GM13977 (cell line): ENCODE measurements around the gene SENP3.

Experiments
- DNase-seq: peaks from one replicate; pipeline ENCODE4 v3.0.0; 2012; ENCODE audit warnings: low spot score
- in situ Hi-C: fragments of 300-500 bp; cut with MboI; formaldehyde crosslinking; loops from one replicate; pipeline ENCODE4 v1.12.0; 2022; ENCODE audit warnings: low sequenced_read_pairs, low pct_unique_long_range_greater_than_20kb, mixed read lengths, inconsistent platforms; ENCODE audit not compliant: unreplicated experiment
- TF ChIP-seq, protein P1 (sequence below): IDR thresholded peaks from 2 replicates; pipeline ENCODE4 v1.5.1; 2012; ENCODE audit warnings: mild to moderate bottlenecking, control low read depth; ENCODE audit not compliant: insufficient read depth; ENCODE audit errors: extremely low read depth, missing control alignments

SENP3 gene

DNA sequence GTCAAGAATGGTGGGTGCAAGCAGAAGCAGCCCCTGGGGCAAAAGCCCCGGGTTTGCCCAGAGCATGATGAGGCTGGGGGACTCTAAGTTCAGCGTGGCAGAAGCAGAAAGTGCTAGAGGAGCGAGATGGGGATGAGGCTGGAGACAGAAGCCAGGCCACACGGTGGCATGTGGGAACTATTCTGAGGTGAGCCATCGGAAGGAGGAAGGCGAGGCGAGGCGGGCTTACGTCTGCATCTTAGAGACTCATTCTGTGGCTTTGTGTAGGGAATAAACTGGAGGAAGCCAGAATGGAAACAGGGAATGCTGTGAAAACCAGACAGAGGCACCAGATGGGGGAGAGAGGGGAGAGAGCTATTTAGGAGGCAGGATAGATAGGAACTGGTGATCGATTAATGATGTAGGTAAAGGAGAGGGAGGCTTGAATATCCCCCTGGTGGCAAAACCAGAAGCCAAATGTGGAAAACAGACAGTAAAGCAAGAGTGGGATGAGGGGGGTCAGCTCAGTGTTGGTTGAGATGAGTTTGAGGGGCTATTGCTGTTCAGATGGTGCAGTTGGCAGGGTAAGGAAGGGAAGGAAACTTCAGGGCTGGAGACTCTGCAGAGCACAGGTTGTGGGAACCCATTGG lies 6.3 kb upstream of the SENP3 start:
- DNase-seq = no peak
- TF ChIP-seq, protein P1, sequence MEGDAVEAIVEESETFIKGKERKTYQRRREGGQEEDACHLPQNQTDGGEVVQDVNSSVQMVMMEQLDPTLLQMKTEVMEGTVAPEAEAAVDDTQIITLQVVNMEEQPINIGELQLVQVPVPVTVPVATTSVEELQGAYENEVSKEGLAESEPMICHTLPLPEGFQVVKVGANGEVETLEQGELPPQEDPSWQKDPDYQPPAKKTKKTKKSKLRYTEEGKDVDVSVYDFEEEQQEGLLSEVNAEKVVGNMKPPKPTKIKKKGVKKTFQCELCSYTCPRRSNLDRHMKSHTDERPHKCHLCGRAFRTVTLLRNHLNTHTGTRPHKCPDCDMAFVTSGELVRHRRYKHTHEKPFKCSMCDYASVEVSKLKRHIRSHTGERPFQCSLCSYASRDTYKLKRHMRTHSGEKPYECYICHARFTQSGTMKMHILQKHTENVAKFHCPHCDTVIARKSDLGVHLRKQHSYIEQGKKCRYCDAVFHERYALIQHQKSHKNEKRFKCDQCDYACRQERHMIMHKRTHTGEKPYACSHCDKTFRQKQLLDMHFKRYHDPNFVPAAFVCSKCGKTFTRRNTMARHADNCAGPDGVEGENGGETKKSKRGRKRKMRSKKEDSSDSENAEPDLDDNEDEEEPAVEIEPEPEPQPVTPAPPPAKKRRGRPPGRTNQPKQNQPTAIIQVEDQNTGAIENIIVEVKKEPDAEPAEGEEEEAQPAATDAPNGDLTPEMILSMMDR = no peak
- in situ Hi-C loops = loop anchor here (5.0 to 25.0 kb wide), 2 partner anchors 38 to 193 kb away; partner anchors contain the start of genes KCTD11 and TMEM95

GRCh38 chr17:7556627-7557026 lies 5.1 kb upstream of the SENP3 start:
- in situ Hi-C loops = loop anchor here (5.0 to 25.0 kb wide), 2 partner anchors 39 to 194 kb away; partner anchors contain the start of genes KCTD11 and TMEM95
- no peak for DNase-seq
- TF ChIP-seq, protein P1 = no peak

GRCh38 chr17:7557147-7557764 lies 4.5 kb upstream of the SENP3 start:
- no peak for DNase-seq
- in situ Hi-C loops = loop anchor here (5.0 to 25.0 kb wide), 2 partner anchors 40 to 195 kb away; partner anchors contain the start of genes KCTD11 and TMEM95
- TF ChIP-seq, protein P1 = no peak

GRCh38 chr17:7557775-7558543 lies 3.8 kb upstream of the SENP3 start:
- in situ Hi-C loops = loop anchor here (5.0 to 25.0 kb wide), 2 partner anchors 41 to 196 kb away; partner anchors contain the start of genes KCTD11 and TMEM95
- TF ChIP-seq, protein P1 = no peak
- peak; percentile 65 for DNase-seq

GRCh38 chr17:7558544-7559319 lies 3.0 kb upstream of the SENP3 start, which contains the start of gene TNFSF13:
Gene TNFSF13, plus strand, starts transcription at chr17:7558750. Its CDS starts 290 bp downstream, at chr17:7559040.
- TF ChIP-seq, protein P1 = no peak
- no peak for DNase-seq
- in situ Hi-C loops = loop anchor here (5.0 to 25.0 kb wide), 2 partner anchors 41 to 196 kb away; partner anchors contain the start of genes KCTD11 and TMEM95
